Measurements from ENCODE around the gene RNF207. TPM values are rescaled to one million over a fixed set of nuclear protein-coding genes. Genes with fewer than 3 reads are reported as not detected.

Gene RNF207
- total RNA-seq, 1 experiment from 2014 or later = 115 TPM

- intact Hi-C loops (cut with micrococcal nuclease; ENCODE audit: unreplicated experiment) = no loop called here
- H3K27ac ChIP-seq (ENCODE audit: low read length) = peak overlapping the region; percentile 32; the same call in 1 of the 2 replicates
- H3K27me3 ChIP-seq (ENCODE audit: control insufficient read depth, insufficient read depth, low read length) = no peaks in the 10 kb centered on the region
- H3K4me1 ChIP-seq (ENCODE audit: control insufficient read depth, insufficient read depth, low read length) = peaks cover 51% of the 10 kb centered on the region
- POLR2A ChIA-PET = no interaction called here
- ATAC-seq (no peak), DNase-seq (ENCODE audit: low read depth, low spot score) (no peak)
- no TSS peak for BruUV-seq (replicated peaks)
- H3K4me3 ChIP-seq (ENCODE audit: low read depth in 2 of 2, low read length in 2 of 2) = no peak overlapping the region
- H3K36me3 ChIP-seq (ENCODE audit: control insufficient read depth, insufficient read depth, low read length) = peaks cover 7% of the 10 kb centered on the region; the same call in 1 of the 2 replicates
- H3K9me3 ChIP-seq (ENCODE audit: control insufficient read depth, insufficient read depth, low read depth, low read length) = no peaks in the 10 kb centered on the region
- CTCF ChIA-PET = interaction anchor here (1.0 to 1.4 kb wide), 3 partner anchors 9 to 28 kb away, joined by 4 to 12 read pairs (median 10); no protein-coding TSS in a partner anchor
- in situ Hi-C loops (cut with HindIII; ENCODE audit: low pct_unique_long_range_greater_than_20kb, low sequenced_read_pairs) = no loop called here
- no peak for TF ChIP-seq REST (IDR thresholded peaks at IDR 0.05; ENCODE audit: insufficient read depth in 1 of 2, low read depth in 2 of 2, low read length in 1 of 2)
- TF ChIP-seq POLR2AphosphoS5 (IDR thresholded peaks at IDR 0.05; ENCODE audit: low read depth, low read length) = no peak
- TF ChIP-seq CTCF (IDR thresholded peaks at IDR 0.05) = peak; percentile 85
Observed at GRCh38 chr1:6185635-6186382, 20.1 kb upstream of the RNF207 start.

GRCh38 chr1:6188466-6188865 lies 17.5 kb upstream of the RNF207 start:
- no peaks in the 10 kb centered on the region for H3K27me3 ChIP-seq (ENCODE audit: control insufficient read depth, insufficient read depth, low read length)
- peaks cover 7% of the 10 kb centered on the region; the same call in 1 of the 2 replicates for H3K36me3 ChIP-seq (ENCODE audit: control insufficient read depth, insufficient read depth, low read length)
- TF ChIP-seq SIN3A (IDR thresholded peaks at IDR 0.05; ENCODE audit: borderline replicate concordance, insufficient read depth, low read depth, low read length) = no peak
- no peak overlapping the region for H3K27ac ChIP-seq (ENCODE audit: low read length)
- intact Hi-C loops (cut with micrococcal nuclease; ENCODE audit: unreplicated experiment) (no loop called here), in situ Hi-C loops (cut with HindIII; ENCODE audit: low pct_unique_long_range_greater_than_20kb, low sequenced_read_pairs) (no loop called here)
- BruUV-seq (replicated peaks) = no TSS peak
- no peak for DNase-seq (ENCODE audit: low read depth, low spot score)
- no peaks in the 10 kb centered on the region for H3K9me3 ChIP-seq (ENCODE audit: control insufficient read depth, insufficient read depth, low read depth, low read length)
- H3K4me1 ChIP-seq (ENCODE audit: control insufficient read depth, insufficient read depth, low read length) = peaks cover 25% of the 10 kb centered on the region
- ChIA-PET POLR2A (no interaction called here), CTCF (interaction anchor here (0.6 to 0.7 kb wide), 2 partner anchors 18 to 156 kb away, joined by 3 to 5 read pairs; no protein-coding TSS in a partner anchor)
- ATAC-seq = no peak
- no peak overlapping the region for H3K4me3 ChIP-seq (ENCODE audit: low read depth in 2 of 2, low read length in 2 of 2)

- no peaks in the 10 kb centered on the region for H3K27me3 ChIP-seq (ENCODE audit: control insufficient read depth, insufficient read depth, low read length)
- CTCF ChIA-PET = interaction anchor here (0.6 kb wide), 1 partner anchor 134 kb away, joined by 3 read pairs; no protein-coding TSS in a partner anchor
- no TSS peak for BruUV-seq (replicated peaks)
- H3K4me3 ChIP-seq (ENCODE audit: low read depth in 2 of 2, low read length in 2 of 2) = no peak overlapping the region
- H3K4me1 ChIP-seq (ENCODE audit: control insufficient read depth, insufficient read depth, low read length) = no peaks in the 10 kb centered on the region
- H3K27ac ChIP-seq (ENCODE audit: low read length) = no peak overlapping the region
- no peak for ATAC-seq
- no peaks in the 10 kb centered on the region for H3K9me3 ChIP-seq (ENCODE audit: control insufficient read depth, insufficient read depth, low read depth, low read length)
- no peak for TF ChIP-seq CTCF (IDR thresholded peaks at IDR 0.05)
- TF ChIP-seq SIN3A (IDR thresholded peaks at IDR 0.05; ENCODE audit: borderline replicate concordance, insufficient read depth, low read depth, low read length) = no peak
- 0 out of 2 replicates have a peak, but pooled peaks have one; percentile 10 for TF ChIP-seq POLR2AphosphoS5 (IDR thresholded peaks at IDR 0.05; ENCODE audit: low read depth, low read length)
- no peak for TF ChIP-seq TCF7L2 (IDR thresholded peaks at IDR 0.05; ENCODE audit: low read depth, low read length)
- no peak for TF ChIP-seq REST (IDR thresholded peaks at IDR 0.05; ENCODE audit: insufficient read depth in 1 of 2, low read depth in 2 of 2, low read length in 1 of 2)
- peaks cover 11% of the 10 kb centered on the region; the same call in 1 of the 2 replicates for H3K36me3 ChIP-seq (ENCODE audit: control insufficient read depth, insufficient read depth, low read length)
- DNase-seq (ENCODE audit: low read depth, low spot score) = no peak
- in situ Hi-C loops (cut with HindIII; ENCODE audit: low pct_unique_long_range_greater_than_20kb, low sequenced_read_pairs) (no loop called here), intact Hi-C loops (cut with micrococcal nuclease; ENCODE audit: unreplicated experiment) (no loop called here)
- POLR2A ChIA-PET = no interaction called here
Observed at GRCh38 chr1:6191968-6192367, 14.0 kb upstream of the RNF207 start.

Data from Panc1 (cell line).